Measurements from ENCODE around the gene ZNF316. TPM values are rescaled to one million over a fixed set of nuclear protein-coding genes. Genes with fewer than 3 reads are reported as not detected.

Gene ZNF316
- total RNA-seq, 3 donors from 2014 or later, result 22.3 to 40.9 (median 24.1) TPM

DNA sequence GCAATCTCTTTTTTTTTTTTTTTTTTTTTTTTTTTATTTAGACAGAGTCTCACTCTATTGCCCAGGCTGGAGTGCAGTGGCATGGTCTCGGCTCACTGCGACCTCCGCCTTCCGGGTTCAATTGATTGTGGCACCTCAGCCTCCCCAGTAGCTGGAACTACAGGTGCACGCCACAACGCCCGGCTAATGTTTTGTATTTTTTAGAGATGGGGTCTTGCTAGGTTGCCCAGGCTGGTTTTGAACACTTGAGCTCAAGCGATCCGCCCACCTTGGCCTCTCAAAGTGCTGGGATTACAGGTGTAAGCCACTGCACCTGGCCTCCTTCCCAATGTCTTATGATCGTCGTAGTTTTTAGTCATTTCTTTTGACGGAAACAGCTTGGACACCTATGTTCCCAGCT is 28.3 kb upstream of the ZNF316 start:
- no peak for ATAC-seq
- Histone ChIP-seq H3K4me3 (no peak overlapping the region), H3K4me1 (ENCODE audit: low read depth) (no peaks in the 10 kb centered on the region), H3K9me3 (no peaks in the 10 kb centered on the region), H3K36me3 (ENCODE audit: low read depth) (no peaks in the 10 kb centered on the region)
- intact Hi-C loops (cut with DNase I, micrococcal nuclease), result no loop called here
- TF ChIP-seq, protein P1, sequence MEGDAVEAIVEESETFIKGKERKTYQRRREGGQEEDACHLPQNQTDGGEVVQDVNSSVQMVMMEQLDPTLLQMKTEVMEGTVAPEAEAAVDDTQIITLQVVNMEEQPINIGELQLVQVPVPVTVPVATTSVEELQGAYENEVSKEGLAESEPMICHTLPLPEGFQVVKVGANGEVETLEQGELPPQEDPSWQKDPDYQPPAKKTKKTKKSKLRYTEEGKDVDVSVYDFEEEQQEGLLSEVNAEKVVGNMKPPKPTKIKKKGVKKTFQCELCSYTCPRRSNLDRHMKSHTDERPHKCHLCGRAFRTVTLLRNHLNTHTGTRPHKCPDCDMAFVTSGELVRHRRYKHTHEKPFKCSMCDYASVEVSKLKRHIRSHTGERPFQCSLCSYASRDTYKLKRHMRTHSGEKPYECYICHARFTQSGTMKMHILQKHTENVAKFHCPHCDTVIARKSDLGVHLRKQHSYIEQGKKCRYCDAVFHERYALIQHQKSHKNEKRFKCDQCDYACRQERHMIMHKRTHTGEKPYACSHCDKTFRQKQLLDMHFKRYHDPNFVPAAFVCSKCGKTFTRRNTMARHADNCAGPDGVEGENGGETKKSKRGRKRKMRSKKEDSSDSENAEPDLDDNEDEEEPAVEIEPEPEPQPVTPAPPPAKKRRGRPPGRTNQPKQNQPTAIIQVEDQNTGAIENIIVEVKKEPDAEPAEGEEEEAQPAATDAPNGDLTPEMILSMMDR (IDR thresholded peaks at IDR 0.05), result no peak
- no peak for DNase-seq

DNA sequence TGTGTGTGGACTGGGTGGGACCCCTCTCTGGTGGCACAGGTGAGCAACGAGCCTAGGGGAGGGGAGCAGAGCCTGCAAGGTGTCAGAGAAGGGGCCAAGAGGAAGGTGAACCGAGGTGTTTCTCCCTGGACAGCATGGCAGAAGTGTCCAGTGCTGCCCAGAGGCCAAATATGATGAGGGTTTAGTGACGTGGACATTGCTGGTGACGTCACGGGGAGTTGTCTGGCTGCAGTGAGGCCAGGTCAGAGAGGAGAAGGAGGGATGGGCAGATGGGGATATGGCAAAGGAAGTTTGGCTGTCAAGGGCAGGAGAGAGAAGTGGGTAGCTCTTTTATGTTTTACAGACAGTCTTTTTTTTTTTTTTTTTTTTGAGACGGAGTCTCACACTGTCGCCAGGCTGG is 24.3 kb upstream of the ZNF316 start:
- H3K9me3 ChIP-seq, result no peaks in the 10 kb centered on the region
- peaks cover 5% of the 10 kb centered on the region for H3K4me1 ChIP-seq (ENCODE audit: low read depth)
- no peak overlapping the region for H3K4me3 ChIP-seq
- ATAC-seq (no peak), DNase-seq (no peak)
- intact Hi-C loops (cut with DNase I, micrococcal nuclease), result no loop called here
- TF ChIP-seq, protein P1 (IDR thresholded peaks at IDR 0.05), result no peak
- H3K36me3 ChIP-seq (ENCODE audit: low read depth), result no peaks in the 10 kb centered on the region

DNA sequence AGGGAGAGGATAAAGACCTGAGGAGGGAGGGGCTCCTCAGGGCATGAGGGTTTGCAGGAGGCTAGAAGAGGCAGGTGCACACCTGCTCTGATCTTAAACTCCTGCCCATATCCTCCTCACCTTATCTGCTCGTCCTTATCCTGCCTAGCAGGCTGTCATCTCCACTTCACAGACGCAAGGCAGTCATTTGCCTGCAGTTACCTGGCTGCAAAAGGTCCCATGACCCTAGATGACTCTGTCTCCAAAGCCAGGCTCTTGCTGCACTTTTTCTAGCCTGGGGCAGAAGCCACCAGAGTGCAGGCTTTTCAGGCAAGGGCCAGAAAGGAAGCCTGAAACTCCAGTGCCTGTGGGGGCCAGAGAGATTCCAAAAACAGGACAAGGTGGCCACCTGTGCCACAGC is 23.4 kb upstream of the ZNF316 start:
- TF ChIP-seq, protein P1 (IDR thresholded peaks at IDR 0.05), result no peak
- ATAC-seq, result no peak
- no peaks in the 10 kb centered on the region for H3K9me3 ChIP-seq
- peaks cover 5% of the 10 kb centered on the region for H3K4me1 ChIP-seq (ENCODE audit: low read depth)
- intact Hi-C loops (cut with DNase I, micrococcal nuclease), result no loop called here
- H3K36me3 ChIP-seq (ENCODE audit: low read depth), result no peaks in the 10 kb centered on the region
- no peak for DNase-seq
- no peak overlapping the region for H3K4me3 ChIP-seq

DNA sequence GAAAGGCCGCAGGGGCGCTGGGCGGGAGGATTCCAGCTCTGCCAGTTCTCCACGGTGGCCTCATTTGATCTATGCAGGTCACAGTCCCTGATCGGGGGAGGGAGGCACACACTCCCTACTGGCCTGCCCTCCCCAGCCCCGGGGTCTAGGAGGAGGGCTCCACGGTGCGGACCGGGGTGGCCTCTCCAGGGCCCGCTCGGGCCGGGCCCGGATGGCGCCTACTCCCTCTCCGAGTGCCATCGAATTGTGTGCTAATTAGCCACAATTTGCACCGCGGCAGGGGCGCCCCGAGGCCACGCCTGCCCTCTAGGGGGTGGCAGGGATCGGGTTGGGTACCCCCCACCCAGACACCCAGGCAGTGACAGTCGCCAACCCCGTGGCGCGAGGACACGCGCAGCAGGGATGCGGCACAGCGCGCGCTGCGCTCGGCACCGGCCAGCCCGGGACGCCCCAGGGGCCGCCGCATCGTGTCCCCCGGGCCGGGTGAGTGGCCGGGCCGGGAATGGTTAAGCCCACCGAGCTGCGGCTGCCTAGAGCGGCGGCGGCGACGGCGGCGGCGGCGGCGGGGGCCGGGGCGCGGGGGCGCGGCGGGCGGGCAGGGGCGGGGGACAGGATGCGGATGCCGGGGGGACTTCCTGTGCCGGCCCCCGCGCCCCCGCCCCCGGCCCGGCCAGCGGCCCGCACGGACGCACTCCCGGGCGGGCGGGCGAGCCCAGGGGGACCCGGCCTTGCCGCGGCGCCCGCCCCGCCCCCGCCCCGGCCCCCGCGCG is 22.0 kb upstream of the ZNF316 start, which contains the start of gene ZNF853:
TSS of gene ZNF853 (plus strand) at position 658 of the 770 bp plus-strand sequence. CDS start 565 bp downstream, outside the sequence.
- DNase-seq (no peak), ATAC-seq (peak; percentile 30)
- intact Hi-C loops (cut with DNase I, micrococcal nuclease), result no loop called here
- H3K4me1 ChIP-seq (ENCODE audit: low read depth), result peaks cover 5% of the 10 kb centered on the region
- H3K36me3 ChIP-seq (ENCODE audit: low read depth), result no peaks in the 10 kb centered on the region
- TF ChIP-seq, protein P1 (IDR thresholded peaks at IDR 0.05), result no peak
- H3K4me3 ChIP-seq, result no peak within 1 kb of the TSS
- H3K9me3 ChIP-seq, result no peaks in the 10 kb centered on the region

DNA sequence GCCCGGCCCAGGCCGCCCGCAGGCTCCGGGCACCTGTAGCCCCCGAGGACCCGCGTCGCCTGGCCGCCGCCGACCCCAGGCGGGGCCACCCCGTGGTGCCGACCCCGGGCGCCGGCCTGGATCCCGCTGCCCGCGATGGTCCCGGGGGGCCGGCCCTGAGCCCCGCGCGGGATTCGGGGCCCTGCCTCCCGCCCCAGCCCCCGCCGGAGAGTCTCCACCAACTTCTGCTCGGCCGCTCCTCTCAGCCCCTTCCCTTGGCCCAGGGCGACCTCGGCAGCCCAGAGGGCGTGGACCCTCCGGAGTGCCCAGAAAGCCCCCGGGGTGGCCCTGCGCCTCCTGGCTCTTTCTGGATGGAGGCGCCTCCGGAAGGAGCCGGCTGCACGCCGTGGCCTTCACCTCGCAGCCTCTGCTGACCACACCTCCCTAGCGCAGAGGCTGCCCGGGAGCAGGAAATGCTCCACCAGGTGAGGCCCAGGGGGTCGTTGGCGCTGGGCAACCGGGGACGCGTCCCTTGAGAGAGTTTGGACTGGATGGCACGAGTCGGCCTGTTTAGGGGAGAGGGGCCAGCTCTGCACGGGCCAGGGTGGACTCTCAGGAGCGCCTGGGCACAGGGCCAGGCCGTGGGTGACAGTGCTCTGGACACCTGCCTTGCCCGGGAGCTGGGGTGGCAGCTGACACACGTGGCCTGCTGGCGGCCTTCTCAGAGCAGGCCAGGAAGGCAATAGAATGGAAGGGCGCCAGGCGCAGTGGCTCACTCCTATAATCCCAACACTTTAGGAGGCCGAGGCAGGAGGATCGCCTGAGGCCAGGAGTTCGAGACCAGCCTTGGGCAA is 21.2 kb upstream of the ZNF316 start:
- Histone ChIP-seq H3K4me3 (no peak overlapping the region), H3K9me3 (no peaks in the 10 kb centered on the region), H3K36me3 (ENCODE audit: low read depth) (no peaks in the 10 kb centered on the region), H3K4me1 (ENCODE audit: low read depth) (peaks cover 5% of the 10 kb centered on the region)
- TF ChIP-seq, protein P1 (IDR thresholded peaks at IDR 0.05), result no peak
- intact Hi-C loops (cut with DNase I, micrococcal nuclease), result no loop called here
- ATAC-seq, result peak; percentile 37
- peak in 1 of 3 donors; percentile 32 for DNase-seq

Data from mucosa of descending colon (tissue), 3 donors.